OCI-LY3 (cell line): Measurements from ENCODE around the gene TMEM97.

Source experiments
- H2AFZ ChIP-seq: fragments of 200-600, 300-600 bp; shearing (Covaris generic); 2 replicates; pipeline ENCODE4 v1.6.0; 2014; ENCODE audit warnings: antibody characterized with exemption, low read depth, low read length
- H3K27ac ChIP-seq: fragments of 200-600, 300-600 bp; sonication (generic); 2 replicates; pipeline ENCODE4 v1.5.1; 2014; ENCODE audit warnings: mild to moderate bottlenecking, low read length, moderate library complexity, mixed read lengths
- H3K27me3 ChIP-seq: fragments of 200-600, 300-600 bp; sonication (generic); 2 replicates; pipeline ENCODE4 v1.6.1; 2014; ENCODE audit warnings: low read depth, low read length, mixed read lengths
- H3K36me3 ChIP-seq: fragments of 200-600, 300-600 bp; sonication (generic); replicated peaks from 2 replicates; pipeline ENCODE3; 2014; ENCODE audit warnings: low read depth, low read length, mixed read lengths
- H3K4me1 ChIP-seq: fragments of 300-600, 200-600 bp; sonication (generic); 2 replicates; pipeline ENCODE4 v1.6.1; 2014; ENCODE audit warnings: low read length, mixed read lengths
- H3K4me2 ChIP-seq: fragments of 200-600, 300-600 bp; sonication (generic); 2 replicates; pipeline ENCODE4 v1.6.1; 2014; ENCODE audit warnings: low read length, mixed read lengths
- H3K4me3 ChIP-seq: fragments of 300-600, 200-600 bp; sonication (generic); 2 replicates; pipeline ENCODE4 v1.5.1; 2014; ENCODE audit warnings: antibody characterized with exemption, mild to moderate bottlenecking, low read length, moderate library complexity
- H3K79me2 ChIP-seq: fragments of 300-600, 200-600 bp; shearing (Covaris generic); 2 replicates; pipeline ENCODE4 v1.6.1; 2014; ENCODE audit warnings: mild to moderate bottlenecking, low read length, mixed read lengths
- H3K9ac ChIP-seq: fragments of 300-600, 200-600 bp; shearing (Covaris generic); 2 replicates; pipeline ENCODE4 v1.6.0; 2014; ENCODE audit warnings: mild to moderate bottlenecking, low read length, moderate library complexity
- H3K9me3 ChIP-seq: fragments of 200-600, 300-600 bp; shearing (Covaris generic); 2 replicates; pipeline ENCODE4 v1.6.1; 2014; ENCODE audit warnings: low read length, mixed read lengths; ENCODE audit not compliant: insufficient read depth
- H4K20me1 ChIP-seq: fragments of 200-600, 300-600 bp; sonication (generic); 2 replicates; pipeline ENCODE4 v1.6.1; 2016; ENCODE audit warnings: low read length, mixed read lengths; ENCODE audit not compliant: insufficient read depth
- CTCF ChIP-seq: fragments of 200-600, 300-600 bp; sonication (generic); IDR thresholded peaks from 2 replicates; pipeline ENCODE4 v1.5.1; 2014; ENCODE audit warnings: antibody characterized with exemption, low read length, low read depth
- EZH2phosphoT487 ChIP-seq: fragments of 200-600 bp; shearing (Covaris generic); IDR thresholded peaks from 2 replicates; pipeline ENCODE4 v1.6.1; 2018; ENCODE audit warnings: antibody characterized with exemption, mixed run types, low read depth

TMEM97 gene

GRCh38 chr17:28318759-28319597 is at the start of gene TMEM97:
TMEM97 (plus strand) TSS chr17:28319200; CDS start chr17:28319240, 40 bp downstream.
- H3K4me1 ChIP-seq = peaks cover 44% of the 10 kb centered on the region
- peak within 1 kb of the TSS; percentile 61; the same call in 1 of the 2 replicates for H2AFZ ChIP-seq
- H3K9ac ChIP-seq = peak within 1 kb of the TSS; percentile 97
- H3K4me3 ChIP-seq = peak within 1 kb of the TSS; percentile 84
- H3K36me3 ChIP-seq = peaks cover 23% of the 10 kb centered on the region
- TF ChIP-seq CTCF (no peak), EZH2phosphoT487 (no peak)
- peaks cover 22% of the 10 kb centered on the region for H4K20me1 ChIP-seq
- H3K27me3 ChIP-seq = no peaks in the 10 kb centered on the region
- peak within 1 kb of the TSS; percentile 73 for H3K27ac ChIP-seq
- peak within 1 kb of the TSS; percentile 97 for H3K4me2 ChIP-seq
- peaks cover 71% of the 10 kb centered on the region for H3K79me2 ChIP-seq
- no peaks in the 10 kb centered on the region for H3K9me3 ChIP-seq

GRCh38 chr17:28270055-28270454 is 48.9 kb upstream of the TMEM97 start:
- Histone ChIP-seq H3K4me2 (no peak overlapping the region), H3K27me3 (0 out of 2 replicates have a peak, but pooled peaks cover 5% of the 10 kb centered on the region), H3K9me3 (no peaks in the 10 kb centered on the region), H3K27ac (no peak overlapping the region), H3K36me3 (no peaks in the 10 kb centered on the region), H3K4me3 (no peak overlapping the region), H2AFZ (no peak overlapping the region), H3K4me1 (no peaks in the 10 kb centered on the region), H3K79me2 (no peaks in the 10 kb centered on the region), H4K20me1 (no peaks in the 10 kb centered on the region), H3K9ac (no peak overlapping the region)
- TF ChIP-seq EZH2phosphoT487 (no peak), CTCF (no peak)

- Histone ChIP-seq H4K20me1 (no peaks in the 10 kb centered on the region), H3K4me2 (no peak overlapping the region), H3K9ac (no peak overlapping the region), H3K4me1 (no peaks in the 10 kb centered on the region), H3K4me3 (no peak overlapping the region), H3K79me2 (no peaks in the 10 kb centered on the region), H3K27me3 (0 out of 2 replicates have a peak, but pooled peaks cover 5% of the 10 kb centered on the region), H3K9me3 (no peaks in the 10 kb centered on the region), H3K36me3 (no peaks in the 10 kb centered on the region), H2AFZ (no peak overlapping the region), H3K27ac (no peak overlapping the region)
- TF ChIP-seq EZH2phosphoT487 (no peak), CTCF (no peak)
These were observed 48.1 kb upstream of the TMEM97 start for GRCh38 chr17:28270926-28271325.

GRCh38 chr17:28271431-28271830 is 47.6 kb upstream of the TMEM97 start:
- no peak overlapping the region for H3K4me2 ChIP-seq
- H3K4me1 ChIP-seq = no peaks in the 10 kb centered on the region
- no peaks in the 10 kb centered on the region for H3K79me2 ChIP-seq
- H3K4me3 ChIP-seq = no peak overlapping the region
- H3K9ac ChIP-seq = no peak overlapping the region
- H3K27me3 ChIP-seq = 0 out of 2 replicates have a peak, but pooled peaks cover 5% of the 10 kb centered on the region
- no peaks in the 10 kb centered on the region for H4K20me1 ChIP-seq
- no peak overlapping the region for H2AFZ ChIP-seq
- H3K27ac ChIP-seq = no peak overlapping the region
- H3K36me3 ChIP-seq = no peaks in the 10 kb centered on the region
- TF ChIP-seq EZH2phosphoT487 (no peak), CTCF (no peak)
- no peaks in the 10 kb centered on the region for H3K9me3 ChIP-seq
